Measurements from ENCODE around the gene ZDHHC8.

The ZDHHC8 gene

DNA sequence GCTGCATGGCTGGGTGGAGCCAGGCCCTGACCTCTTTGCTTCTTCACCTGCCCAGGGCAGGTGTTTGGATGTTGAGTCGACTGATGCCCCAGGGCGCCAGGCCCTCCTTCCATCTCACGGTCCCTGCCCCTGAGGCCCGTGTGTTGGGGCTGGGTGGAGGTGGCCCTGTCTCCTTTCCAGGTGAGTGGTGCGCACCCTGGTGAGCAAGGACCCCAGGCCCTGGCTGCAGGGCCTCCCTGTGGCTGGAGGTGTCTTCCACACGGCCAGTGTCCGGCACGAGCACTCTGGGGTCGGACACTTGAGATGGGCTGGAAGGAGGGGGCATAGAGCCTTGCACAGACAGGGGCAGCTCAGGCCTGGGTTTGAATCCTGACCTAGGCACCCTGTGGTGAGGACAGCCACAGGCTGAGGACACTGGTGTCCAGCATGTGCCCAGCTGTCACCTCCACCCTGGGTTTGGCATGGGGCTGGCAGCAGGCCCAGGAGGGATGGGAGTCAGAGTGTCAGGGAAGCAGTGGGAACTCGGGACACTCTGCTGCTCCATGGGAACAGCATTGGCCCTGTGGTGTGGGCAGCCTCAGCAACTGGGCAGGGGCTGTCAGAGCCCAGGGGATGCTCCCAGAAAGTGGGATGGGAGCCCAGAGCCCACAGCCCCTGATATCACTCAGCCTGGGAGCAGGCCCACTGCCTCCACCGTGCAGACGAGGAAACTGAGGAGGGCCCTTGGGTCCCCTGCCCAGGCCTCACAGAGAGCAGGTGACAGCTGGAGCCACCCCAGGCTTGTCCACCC, 56.4 kb downstream of the ZDHHC8 start:
- TF ChIP-seq POLR2A (IDR thresholded peaks at IDR 0.05; ENCODE audit: low read length) (no peak), GATA1 (IDR thresholded peaks at IDR 0.05; ENCODE audit: low read depth, low read length) (no peak)
- DNase-seq: no peak

DNA sequence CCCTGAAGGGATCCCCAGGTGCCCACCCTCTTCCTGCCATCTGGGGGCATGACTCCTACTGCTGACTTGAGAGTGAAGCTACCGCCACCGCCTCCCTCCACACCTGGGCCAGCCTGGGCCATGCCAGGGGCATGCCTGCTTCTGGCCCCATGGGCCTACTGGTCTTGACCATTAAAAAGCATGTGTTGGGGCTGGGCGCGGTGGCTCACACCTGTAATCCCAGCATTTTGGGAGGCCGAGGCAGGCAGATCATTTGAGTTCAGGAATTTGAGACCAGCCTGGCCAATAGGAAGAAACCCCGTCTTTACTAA, 56.9 kb downstream of the ZDHHC8 start:
- no peak for DNase-seq
- TF ChIP-seq POLR2A (IDR thresholded peaks at IDR 0.05; ENCODE audit: low read length): no peak
- no peak for TF ChIP-seq GATA1 (IDR thresholded peaks at IDR 0.05; ENCODE audit: low read depth, low read length)

DNA sequence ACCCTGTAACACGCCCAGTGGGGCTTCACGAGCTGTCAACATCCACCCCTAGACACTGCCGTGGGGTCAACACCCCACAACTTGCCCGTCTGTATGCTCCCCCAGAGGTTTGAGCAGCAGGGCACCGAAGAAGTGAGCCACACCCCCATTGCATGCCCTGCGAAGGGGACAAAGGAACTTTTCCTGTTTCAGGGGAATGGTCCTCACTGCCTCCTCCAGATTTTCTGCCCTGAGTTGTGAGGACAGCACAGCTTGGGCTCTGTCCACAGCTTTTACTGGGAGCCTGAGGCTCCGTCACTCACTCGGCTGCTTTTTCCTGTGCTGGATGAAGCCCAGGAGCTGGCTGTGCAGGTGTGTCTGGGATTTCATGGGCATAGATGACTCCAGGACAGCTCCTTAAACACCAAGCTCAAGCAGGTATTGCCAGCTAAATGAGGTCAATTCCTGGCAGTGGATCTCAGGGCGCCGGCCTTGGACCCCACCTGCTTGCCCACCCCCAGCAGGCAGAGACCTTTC, 59.5 kb downstream of the ZDHHC8 start:
- TF ChIP-seq GATA1 (IDR thresholded peaks at IDR 0.05; ENCODE audit: low read depth, low read length) (no peak), POLR2A (IDR thresholded peaks at IDR 0.05; ENCODE audit: low read length) (no peak)
- no peak for DNase-seq

DNA sequence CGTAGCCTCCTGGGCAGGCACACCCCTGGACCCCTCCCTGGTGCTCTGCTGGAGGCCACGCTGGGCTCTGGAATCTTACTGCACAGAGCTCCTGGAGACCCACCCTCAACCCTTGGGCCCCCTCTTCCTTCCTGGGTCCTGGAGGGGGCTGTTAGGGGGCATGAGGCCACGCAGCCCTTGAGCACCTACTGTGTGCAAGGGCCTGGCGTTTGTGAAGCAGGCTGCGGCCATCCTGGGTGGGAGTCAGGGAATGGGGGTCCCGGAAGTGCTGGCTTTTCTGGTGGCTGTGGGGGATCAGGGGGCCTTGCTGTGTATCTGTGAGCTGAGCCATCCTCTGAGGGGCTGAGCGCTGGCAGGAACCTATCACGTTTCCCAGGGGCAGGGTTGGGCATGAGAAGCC, 60.2 kb downstream of the ZDHHC8 start:
- TF ChIP-seq POLR2A (IDR thresholded peaks at IDR 0.05; ENCODE audit: low read length) (no peak), GATA1 (IDR thresholded peaks at IDR 0.05; ENCODE audit: low read depth, low read length) (no peak)
- no peak for DNase-seq

DNA sequence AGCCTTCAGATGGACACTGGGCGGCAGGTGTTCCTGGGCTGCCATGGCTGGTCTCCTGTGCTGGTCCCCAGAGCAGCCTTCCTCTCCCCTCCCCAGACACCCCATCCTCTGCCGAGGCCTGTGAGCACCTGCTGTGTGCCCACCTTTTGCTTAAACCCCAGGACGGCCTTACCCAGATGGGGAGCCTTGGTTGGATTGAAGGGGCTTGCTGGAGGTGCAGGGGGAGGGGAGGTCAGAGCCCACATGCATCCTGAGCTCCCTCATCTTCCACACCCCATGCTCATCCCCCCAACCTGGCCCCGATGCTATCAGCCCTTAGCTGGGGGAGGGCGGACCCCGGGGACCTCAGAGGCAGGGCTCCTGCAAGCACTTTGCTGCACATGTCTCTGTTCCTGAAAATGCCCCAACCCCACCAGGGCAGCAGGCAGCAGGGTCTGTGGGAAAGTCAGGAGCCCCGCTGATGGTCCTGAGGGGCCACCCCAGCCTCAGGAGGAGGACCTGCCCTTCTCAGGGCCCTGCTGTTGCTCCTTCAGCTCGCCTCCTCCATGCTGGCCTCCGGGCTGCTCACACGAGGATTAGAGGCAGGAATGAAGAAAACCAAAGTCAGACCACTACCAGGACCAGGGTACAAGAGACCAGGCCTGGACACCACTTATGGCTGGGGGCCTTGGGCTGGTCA, 60.8 kb downstream of the ZDHHC8 start:
- TF ChIP-seq POLR2A (IDR thresholded peaks at IDR 0.05; ENCODE audit: low read length) (no peak), GATA1 (IDR thresholded peaks at IDR 0.05; ENCODE audit: low read depth, low read length) (no peak)
- no peak for DNase-seq

DNA sequence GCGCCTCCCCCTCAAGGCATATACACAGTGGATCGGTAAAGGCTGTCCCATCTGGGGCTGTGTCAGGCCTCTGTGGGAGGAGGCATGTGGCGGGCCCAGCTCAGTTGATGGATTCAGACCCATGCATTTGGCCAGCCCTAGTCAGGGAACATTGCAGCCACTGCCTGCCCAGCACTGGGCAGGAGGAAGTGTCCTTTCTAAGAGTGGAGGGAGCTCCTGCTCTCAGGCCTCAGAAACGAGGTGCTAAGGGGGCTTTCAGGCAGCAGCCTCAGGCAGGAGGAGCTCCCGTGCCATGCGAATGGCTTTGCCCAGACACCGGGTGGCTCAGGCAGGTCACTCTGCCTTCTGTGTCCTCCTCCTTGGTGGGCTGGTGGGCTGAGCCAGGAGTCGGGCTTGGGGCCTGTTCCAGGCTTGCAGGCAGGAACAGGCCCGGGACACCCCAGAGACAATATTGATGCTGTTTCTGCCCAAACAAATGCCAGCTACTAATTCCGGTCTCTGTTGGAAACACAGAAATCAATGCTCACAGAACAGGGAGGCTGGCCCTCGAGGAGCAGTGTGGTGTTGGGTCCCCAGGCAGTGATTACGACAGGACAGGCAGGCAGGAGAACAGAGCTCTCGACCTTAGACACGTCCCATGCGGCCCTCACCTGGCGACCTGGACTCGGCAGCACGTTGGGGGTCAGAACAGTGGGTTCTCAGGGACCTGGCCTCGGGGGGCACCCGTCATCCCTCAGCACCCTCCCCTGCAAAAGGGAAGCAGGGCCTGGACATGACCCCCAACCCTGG, 61.6 kb downstream of the ZDHHC8 start:
- no peak for TF ChIP-seq POLR2A (IDR thresholded peaks at IDR 0.05; ENCODE audit: low read length)
- TF ChIP-seq GATA1 (IDR thresholded peaks at IDR 0.05; ENCODE audit: low read depth, low read length): no peak
- DNase-seq: no peak

DNA sequence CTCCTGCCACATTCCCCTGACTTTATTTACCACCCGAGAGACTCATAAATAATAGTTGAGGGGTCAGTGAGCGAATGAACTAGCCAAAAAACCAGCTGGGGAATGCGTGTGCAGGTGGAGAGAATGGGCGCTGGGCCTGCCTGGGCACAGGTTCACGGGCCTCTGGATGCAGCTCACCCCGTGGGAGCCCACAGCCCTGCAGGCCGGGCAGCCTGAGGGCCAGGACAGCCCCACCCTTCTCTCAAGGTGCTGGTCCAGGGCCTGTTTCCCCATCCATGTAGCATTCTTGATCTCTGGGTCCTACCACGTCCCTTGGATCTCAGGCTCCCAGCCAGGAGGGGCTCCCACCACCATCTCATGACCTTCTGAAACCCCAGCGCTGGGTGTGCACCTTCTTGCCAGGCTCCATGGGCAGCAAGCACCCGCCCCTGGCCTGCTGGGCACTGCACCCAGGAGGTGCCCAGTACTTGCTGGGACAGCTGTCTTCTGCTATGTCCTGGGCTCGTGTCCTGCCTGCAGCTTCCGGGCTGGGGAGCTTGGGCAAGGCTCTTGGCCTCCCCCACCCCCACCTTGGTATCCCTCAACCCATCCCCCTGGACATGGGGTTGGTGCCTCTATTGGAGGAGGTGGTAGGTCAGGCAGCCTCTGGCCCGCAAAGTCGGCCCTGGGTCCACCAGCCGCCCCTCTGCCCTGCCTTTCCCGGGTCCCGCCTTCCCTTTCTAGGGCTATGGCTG, 62.3 kb downstream of the ZDHHC8 start:
- TF ChIP-seq POLR2A (IDR thresholded peaks at IDR 0.05; ENCODE audit: low read length) (no peak), GATA1 (IDR thresholded peaks at IDR 0.05; ENCODE audit: low read depth, low read length) (no peak)
- no peak for DNase-seq

DNA sequence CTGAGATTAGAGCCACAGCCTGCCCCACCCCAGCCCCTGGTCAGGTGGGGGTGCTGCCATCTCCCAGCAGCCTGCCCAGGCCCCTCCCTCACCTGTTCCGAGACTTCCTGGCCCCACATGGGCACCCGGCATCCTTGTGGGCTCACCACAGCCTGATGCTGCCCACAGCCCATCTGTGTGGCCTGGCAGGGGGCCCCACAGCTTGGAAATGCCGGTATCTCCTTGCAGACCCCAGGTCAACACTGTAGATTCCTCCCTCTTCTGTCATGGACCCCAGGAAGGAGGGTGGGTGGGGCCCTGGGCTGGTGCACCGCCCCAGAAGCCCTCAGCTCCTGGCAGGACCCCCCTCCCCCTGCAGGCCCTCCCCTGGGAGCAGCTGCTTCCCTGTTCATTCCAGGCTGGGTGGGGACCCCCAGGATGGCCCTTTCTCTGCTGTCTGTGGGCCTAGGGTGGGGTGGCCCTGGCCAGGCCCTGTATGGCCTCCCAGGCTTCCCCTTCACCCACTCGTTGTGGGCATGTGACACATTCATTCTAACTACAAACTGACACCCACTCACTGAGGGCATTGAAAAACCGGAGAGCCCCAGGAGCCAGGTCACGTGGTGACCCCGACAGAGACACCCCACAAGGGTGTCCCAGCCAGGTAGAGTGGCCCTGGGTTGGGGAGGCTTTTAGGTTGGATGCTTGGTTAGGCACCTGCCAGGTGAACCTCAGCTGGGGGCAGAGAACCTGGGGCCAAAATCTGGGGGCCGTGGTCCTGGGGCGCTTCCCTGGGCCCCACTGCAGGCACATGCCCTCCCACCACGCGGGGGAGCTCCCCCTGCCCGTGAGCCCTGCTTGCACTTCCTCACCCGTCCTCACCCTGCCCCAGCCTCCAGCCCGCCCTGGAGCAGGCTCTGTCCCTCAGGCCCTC, 63.3 kb downstream of the ZDHHC8 start:
- TF ChIP-seq GATA1 (IDR thresholded peaks at IDR 0.05; ENCODE audit: low read depth, low read length) (no peak), POLR2A (IDR thresholded peaks at IDR 0.05; ENCODE audit: low read length) (no peak)

DNA sequence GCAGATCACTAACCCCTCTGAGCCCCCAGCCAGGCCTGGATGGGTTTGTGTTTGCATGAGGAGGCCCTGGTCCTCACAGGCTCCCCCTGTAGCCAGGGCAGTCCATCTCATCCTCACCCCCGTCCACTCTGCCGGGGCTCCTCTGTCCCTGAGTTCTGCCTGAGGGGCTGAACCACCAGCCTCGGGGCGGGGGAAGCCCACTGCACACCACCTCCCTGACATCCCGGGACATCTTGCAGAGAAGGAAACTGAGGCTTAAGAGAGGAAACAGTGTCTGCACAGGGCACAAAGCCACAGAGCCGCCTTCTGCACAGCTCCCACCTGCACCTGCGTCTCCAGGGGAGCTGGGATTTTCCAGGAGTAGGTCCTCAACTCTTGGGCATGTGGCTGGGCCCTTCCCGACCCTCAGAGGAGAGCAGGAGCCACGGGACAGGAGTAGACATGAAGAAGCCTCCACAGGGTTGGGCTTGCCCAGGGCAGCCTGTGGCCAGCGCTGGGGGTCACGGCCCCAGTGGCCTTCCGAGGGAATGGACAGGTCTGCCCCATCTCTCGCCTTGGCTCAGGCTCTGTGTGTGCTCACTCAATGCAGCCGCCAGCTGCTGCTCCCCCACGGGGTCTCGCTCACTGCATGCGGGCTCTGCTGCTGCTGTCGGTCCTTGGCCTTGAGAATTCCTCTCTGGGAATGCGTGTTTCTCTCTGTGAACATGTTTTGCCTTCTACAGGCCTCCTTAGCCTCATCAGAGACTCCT, 64.7 kb downstream of the ZDHHC8 start:
- no peak for TF ChIP-seq POLR2A (IDR thresholded peaks at IDR 0.05; ENCODE audit: low read length)
- TF ChIP-seq GATA1 (IDR thresholded peaks at IDR 0.05; ENCODE audit: low read depth, low read length): no peak
- DNase-seq: no peak

More for the DNA sequence above, 63.3 kb downstream of the ZDHHC8 start:
- DNase-seq: no peak
